ENCODE measurements around the gene ADNP.

The ADNP gene

GRCh38 chr20:50932016-50932485 is 814 bp upstream of the ADNP start:
- DNase-seq (ENCODE audit: low read depth), result no peak

DNA sequence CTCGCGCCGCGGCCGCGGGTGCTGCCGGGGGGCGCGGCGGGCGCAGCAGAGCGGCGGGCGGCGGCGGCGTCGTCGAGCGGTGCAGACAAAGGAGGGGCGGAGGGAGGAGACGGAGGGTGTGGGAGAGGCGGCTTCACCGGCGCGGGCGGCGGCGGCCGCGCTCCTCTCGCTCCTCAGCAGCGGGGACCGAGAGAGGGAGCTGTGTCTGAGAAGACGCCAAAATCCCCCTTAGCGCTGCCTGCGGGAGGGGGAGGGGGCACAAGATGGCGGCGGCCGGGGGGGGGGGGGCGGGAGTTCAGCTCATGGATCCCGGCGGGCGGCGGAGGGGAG is 296 bp downstream of the ADNP start:
- no peak for DNase-seq (ENCODE audit: low read depth)

DNA sequence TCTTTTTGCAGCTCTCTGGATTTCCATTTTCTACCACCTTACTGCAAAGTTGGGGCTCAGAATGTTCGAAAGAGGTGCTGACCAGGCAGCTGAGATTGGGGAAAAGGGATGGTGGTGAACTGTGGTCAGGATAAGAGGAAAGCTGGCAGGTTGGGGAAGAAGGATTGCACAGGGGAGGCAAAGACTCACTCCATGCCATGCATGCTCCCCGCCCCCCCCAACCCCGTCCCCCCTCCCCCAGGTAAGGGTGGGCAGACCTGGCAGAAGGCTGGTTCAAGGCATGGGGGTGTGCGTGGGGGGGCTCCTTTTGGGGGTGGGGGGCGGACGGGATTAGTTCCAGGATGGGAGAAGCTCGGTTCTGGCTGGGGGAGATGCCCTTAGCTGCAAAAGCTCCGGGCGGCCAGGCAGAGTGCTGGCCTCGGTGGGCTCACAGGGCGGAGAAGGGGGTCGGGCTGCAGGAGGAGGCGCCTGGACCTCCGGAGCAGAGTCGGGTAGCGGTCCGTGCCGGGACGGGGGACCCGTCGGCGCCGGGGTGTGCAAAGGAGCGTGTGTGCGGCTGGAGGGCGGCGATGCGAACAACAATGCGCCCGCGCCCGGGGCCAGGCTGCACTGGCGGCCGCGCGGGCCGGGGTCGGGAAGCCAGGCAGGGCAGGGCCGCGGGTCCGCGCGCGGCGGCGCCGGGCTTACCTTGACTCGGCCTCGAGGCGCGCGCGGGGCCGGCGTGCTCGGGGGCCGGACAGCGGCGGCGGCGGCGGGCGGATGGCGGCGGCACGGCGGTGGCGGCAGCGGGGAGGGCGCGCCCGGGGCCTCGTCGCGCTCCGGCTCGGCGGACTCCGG is 880 bp downstream of the ADNP start:
- no peak for DNase-seq (ENCODE audit: low read depth)

- peak; percentile 91 for DNase-seq (ENCODE audit: low read depth)
Measured at GRCh38 chr20:50929299-50930138, 1.7 kb downstream of the ADNP start.

- DNase-seq (ENCODE audit: low read depth), result no peak
Measured at GRCh38 chr20:50928469-50928868, 2.8 kb downstream of the ADNP start.

- DNase-seq (ENCODE audit: low read depth), result no peak
Measured at GRCh38 chr20:50926530-50926929, 4.7 kb downstream of the ADNP start.

DNA sequence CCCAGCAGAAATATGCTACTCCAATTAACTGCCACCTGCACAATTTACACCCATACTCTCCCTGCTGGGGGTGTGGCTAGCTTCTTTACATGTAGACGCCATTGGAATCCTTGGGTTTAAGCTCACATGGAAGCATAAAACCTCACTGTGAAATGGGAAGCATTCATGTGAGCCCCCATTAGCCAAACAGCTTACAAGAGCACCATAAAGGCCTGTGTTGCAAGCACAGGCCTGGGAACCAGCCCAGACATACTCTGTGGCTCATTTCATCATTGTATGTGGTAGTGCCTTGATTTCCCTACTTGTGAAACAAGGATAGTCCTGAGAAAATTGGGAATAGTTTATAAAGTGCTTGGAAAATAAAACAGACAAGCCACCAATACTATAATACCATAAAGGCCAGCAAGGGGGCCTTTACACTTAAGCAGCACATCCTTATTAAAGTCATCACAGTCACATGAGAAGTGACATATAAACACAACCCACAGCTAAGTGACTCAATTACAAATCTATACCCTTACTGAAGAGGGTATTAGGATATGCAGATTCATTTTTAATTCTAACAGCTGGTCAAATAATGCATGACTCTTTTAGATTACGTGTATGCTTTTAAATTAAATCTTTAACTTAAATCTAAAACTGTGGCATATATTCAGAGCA is 6.8 kb downstream of the ADNP start:
- DNase-seq (ENCODE audit: low read depth), result no peak

GRCh38 chr20:50921803-50922501 is 9.3 kb downstream of the ADNP start:
- DNase-seq (ENCODE audit: low read depth), result no peak

DNA sequence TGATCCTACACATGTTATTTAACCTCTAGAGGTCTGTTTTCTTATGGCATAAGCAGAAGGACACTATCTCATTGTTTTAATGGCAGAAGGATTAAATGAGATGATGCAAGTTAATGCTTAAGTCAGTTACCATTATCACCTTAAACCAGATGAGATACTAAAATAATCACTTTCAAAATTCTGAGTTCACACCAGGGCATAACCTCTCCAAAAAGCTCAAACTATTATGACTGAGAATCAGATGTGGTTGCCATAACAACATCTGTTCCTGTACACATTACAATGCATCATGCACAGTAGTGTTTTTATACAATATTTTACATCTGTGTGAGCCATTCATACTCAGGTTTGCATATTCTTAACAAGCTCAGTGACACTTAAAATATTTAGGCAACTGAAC is 10.2 kb downstream of the ADNP start:
- DNase-seq (ENCODE audit: low read depth), result peak; percentile 27

DNA sequence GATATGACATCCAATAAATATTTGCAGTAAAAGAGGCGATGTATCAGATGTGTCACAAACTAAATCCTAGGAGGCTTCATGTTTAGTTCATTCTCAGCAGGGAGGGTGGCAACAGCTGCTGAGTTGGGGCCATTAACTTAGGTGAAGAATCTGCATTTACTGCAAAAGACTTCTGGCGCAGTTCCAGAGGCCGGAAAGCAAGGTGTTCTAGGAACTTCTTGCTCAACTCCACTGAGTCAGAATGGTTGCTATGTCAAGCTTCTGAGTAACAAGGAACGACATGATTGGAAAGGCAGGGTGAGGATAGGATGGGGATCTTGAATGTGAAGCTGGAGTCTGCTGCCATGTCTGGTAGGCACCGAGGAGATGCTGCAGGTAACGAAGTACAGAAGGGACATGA is 11.7 kb downstream of the ADNP start:
- no peak for DNase-seq (ENCODE audit: low read depth)

GRCh38 chr20:50918403-50918802 is 12.8 kb downstream of the ADNP start:
- DNase-seq (ENCODE audit: low read depth), result peak; percentile 49

DNA sequence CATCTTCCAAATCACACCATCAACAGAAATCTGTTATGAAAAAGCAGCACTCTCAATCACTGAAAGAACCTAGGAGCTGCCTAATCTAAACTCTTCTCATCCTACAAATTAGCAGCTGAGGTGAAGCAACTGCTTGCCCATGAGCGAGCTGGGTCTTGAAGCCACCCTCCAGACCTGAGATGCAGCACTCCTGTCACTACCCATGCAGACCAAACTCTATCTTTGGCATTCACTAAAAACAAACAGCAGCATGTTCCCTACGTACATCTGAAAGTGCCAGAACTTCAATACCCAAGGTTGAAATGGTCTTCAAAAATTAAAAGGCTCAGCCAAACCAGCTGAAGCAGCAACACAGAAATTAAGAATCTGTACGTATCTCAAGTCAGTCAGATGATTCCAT is 14.3 kb downstream of the ADNP start:
- no peak for DNase-seq (ENCODE audit: low read depth)

DNA sequence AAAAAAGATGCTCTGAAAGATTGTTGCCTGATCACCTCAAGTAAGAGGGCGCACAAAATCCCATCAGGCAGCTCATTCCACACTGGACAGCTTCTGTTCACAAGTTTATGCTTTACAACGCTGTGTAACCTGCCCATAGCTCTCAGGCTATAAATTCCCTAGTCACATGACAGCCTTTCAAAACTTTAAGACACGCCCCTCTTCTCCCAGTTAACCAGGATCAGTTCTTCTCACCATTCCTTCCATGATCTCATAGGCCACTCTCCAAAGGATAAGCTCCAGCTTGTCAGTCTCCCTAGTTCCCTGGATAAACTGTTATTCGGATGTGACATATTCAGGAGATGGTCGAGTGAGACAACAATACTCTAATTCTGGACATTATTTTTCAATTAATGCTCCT is 15.0 kb downstream of the ADNP start:
- DNase-seq (ENCODE audit: low read depth), result peak; percentile 29

DNA sequence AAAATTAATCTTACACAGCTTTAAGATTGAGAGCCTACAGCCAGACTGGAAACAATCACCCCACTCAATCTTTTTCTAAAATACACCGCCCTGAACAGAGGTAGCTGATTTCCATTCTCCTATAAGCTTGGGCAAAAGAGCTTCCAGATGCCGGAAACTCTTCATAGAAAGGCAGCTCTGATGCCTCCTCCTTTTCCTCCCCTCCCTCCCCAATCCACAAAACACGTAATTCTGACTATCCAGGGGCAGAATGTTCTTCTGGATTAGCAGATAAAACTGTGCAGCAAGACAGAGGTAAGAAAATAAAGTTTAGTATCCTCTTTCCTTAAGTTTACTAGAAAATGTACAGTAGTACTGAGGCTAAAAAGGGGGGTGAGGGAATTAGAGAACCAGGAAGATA is 15.8 kb downstream of the ADNP start:
- DNase-seq (ENCODE audit: low read depth), result peak; percentile 31

- peak; percentile 43 for DNase-seq (ENCODE audit: low read depth)
Measured at GRCh38 chr20:50913690-50914375, 17.4 kb downstream of the ADNP start.

DNA sequence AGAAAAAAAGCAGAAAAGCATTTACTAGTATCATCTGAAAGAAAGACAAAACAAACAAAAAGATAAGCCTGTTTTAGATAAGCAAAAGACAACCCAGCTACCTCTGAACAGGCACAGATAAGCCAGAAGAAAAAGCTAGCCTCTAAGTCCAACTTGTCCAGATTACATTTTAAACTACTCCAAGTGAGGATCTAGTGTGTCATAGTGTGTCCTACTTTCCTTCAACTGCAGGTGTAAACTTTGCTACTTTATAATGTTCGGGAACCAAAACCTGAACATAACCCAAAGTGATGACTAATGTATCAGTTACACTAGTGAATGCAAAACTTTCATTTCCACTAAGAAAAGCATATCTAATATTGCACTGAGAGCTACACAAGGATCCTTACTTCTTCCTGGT is 19.5 kb downstream of the ADNP start:
- no peak for DNase-seq (ENCODE audit: low read depth)

- peak; percentile 50 for DNase-seq (ENCODE audit: low read depth)
Measured at GRCh38 chr20:50911030-50911429, 20.2 kb downstream of the ADNP start.

GRCh38 chr20:50909413-50909812 is 21.8 kb downstream of the ADNP start:
- DNase-seq (ENCODE audit: low read depth), result no peak

- no peak for DNase-seq (ENCODE audit: low read depth)
Measured at GRCh38 chr20:50904067-50904570, 27.1 kb downstream of the ADNP start.

DNA sequence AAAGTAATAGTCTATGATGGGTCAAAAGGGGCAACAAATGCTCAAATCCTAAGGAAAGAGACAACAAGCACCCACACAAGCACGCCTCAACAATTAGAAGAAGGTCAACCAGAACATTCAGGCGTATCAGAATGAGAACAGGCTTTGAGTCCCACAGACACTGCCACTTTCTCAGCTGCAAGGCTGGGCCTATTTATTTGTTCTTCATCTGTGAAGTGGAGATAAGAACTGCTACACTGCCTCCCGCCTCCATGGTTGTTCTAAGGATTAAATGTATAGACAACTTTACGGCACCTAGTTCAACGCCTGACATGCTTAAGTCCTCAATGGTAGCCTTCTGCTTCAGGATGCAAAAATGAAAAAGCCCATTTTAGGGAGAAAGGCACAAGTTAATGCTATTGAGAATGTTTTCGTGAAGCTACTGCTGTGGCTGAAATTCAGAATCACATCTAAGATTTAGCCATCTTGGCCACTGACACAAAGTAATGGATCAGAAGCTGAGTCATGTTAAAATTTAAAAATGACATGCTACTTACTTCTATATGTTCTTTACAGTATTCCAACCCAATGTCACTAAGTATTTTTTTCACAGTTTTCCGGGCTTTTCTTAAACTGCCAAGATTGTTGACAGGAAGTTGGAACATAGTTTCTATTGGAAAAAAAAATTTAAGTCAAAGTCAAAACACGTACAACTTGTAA is 27.7 kb downstream of the ADNP start:
- DNase-seq (ENCODE audit: low read depth), result no peak

DNA sequence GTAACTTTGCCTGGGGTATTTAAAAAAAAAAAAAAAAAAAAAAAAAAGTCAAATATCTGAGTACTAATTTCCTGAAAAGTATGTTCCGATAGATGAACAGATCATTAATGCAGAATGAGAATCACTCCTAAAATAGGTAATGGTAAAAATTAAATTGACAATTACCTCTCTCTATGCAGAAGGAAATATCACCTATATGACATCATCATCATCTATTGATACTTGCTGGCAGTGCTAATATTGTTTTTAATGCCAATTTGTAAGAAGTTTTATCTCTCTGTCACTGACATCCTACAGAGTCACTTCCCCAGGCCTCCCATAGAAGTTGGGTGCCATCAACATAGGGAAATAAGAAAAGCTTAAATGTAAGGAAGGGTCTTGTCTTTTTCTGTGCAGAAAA is 29.9 kb downstream of the ADNP start:
- no peak for DNase-seq (ENCODE audit: low read depth)

All from stromal cell of bone marrow (primary cell).